B cell (primary cell): ENCODE results near the gene GFRAL. TPM values are rescaled to one million over a fixed set of nuclear protein-coding genes. Genes with fewer than 3 reads are reported as not detected.

ENCODE experiments used
- ATAC-seq: fragments of 200-7000 bp; cut with Tn5 transposase; one replicate; pipeline ENCODE4 v1.10.0; 2021; ENCODE audit warnings: low read depth, mild to moderate bottlenecking, moderate number of reproducible peaks, moderate library complexity
- CTCF ChIA-PET: fragments of 350-600 bp; sonication (Branson Sonifier 250); formaldehyde crosslinking; loops from one replicate; lab custom pipeline; 2021; ENCODE audit warnings: antibody characterized with exemption, inconsistent platforms; lab: Charles Lee
- POLR2A ChIA-PET: fragments of 350-600 bp; sonication (Branson Sonifier 250); formaldehyde crosslinking; loops from one replicate; lab custom pipeline; 2021; ENCODE audit warnings: antibody characterized with exemption; lab: Charles Lee
- DNase-seq: peaks from one replicate; pipeline ENCODE4 v3.0.0; 2013
- H2AFZ ChIP-seq: 2 replicates; pipeline ENCODE4 v1.6.1; 2012; ENCODE audit warnings: mild to moderate bottlenecking, low read depth, low read length; ENCODE audit not compliant: insufficient read depth, poor library complexity, severe bottlenecking
- H3K27ac ChIP-seq, 2 donors: 1 replicate in 1 of 2; 2 replicates in 1 of 2; pipeline ENCODE4 v1.5.1; 2012 to 2013; ENCODE audit warnings: low read length in 2 of 2, mild to moderate bottlenecking in 2 of 2, moderate library complexity in 1 of 2
- H3K27me3 ChIP-seq, 4 experiments: fragments of 200-600 bp in 1 of 4; sonication (generic) in 1 of 4; replicated peaks in 1 of 4; 1 replicate in 2 of 4; 2 replicates in 2 of 4; pipeline versions ENCODE4 v1.6.1 to v1.7.0; 2013 to 2016; ENCODE audit warnings: low read length in 3 of 4, mild to moderate bottlenecking in 2 of 4, mixed read lengths in 1 of 4, moderate library complexity in 1 of 4; ENCODE audit not compliant: insufficient read depth in 4 of 4, control insufficient read depth in 3 of 4; ENCODE audit errors: control extremely low read depth in 1 of 4
- H3K36me3 ChIP-seq, 2 experiments: replicated peaks in 1 of 2; 1 replicate in 1 of 2; 2 replicates in 1 of 2; pipeline versions ENCODE4 v1.6.1 to v1.7.1; 2013; ENCODE audit warnings: low read length in 1 of 2; ENCODE audit not compliant: insufficient read depth in 2 of 2, control insufficient read depth in 1 of 2; ENCODE audit errors: control extremely low read depth in 1 of 2, extremely low read depth in 1 of 2
- H3K4me1 ChIP-seq, 2 donors: fragments of 200-600 bp in 1 of 2; sonication (generic) in 1 of 2; 1 replicate in 1 of 2; 2 replicates in 1 of 2; pipeline versions ENCODE4 v1.5.1 to v1.6.1; 2013 to 2017; ENCODE audit warnings: low read length in 2 of 2; ENCODE audit not compliant: control insufficient read depth in 2 of 2, insufficient read depth in 2 of 2
- H3K4me2 ChIP-seq: replicated peaks from 2 replicates; pipeline ENCODE3; 2012; ENCODE audit warnings: mild to moderate bottlenecking, low read depth, low read length; ENCODE audit not compliant: poor library complexity, severe bottlenecking
- H3K4me3 ChIP-seq, 5 experiments: fragments of 200-600 bp in 1 of 5; sonication (generic) in 1 of 5; 1 replicate in 3 of 5; 2 replicates in 2 of 5; pipeline versions ENCODE4 v1.5.1 to v1.7.0; 2011 to 2016; ENCODE audit warnings: low read length in 4 of 5, mild to moderate bottlenecking in 4 of 5, low read depth in 2 of 5, control low read depth in 1 of 5, moderate library complexity in 1 of 5; ENCODE audit not compliant: insufficient read depth in 1 of 5; ENCODE audit errors: control extremely low read depth in 1 of 5, extremely low read depth in 1 of 5
- H3K79me2 ChIP-seq: fragments of 200-600 bp; sonication (generic); one replicate; pipeline ENCODE4 v1.6.0; 2016; ENCODE audit warnings: low read length; ENCODE audit not compliant: control insufficient read depth, insufficient read depth
- H3K9ac ChIP-seq: fragments of 200-600 bp; sonication (generic); 2 replicates; pipeline ENCODE4 v1.6.1; 2017; ENCODE audit warnings: mild to moderate bottlenecking, low read length, moderate library complexity
- H3K9me3 ChIP-seq, 3 donors: one replicate each; pipeline versions ENCODE4 v1.6.1 to v1.7.1; 2013; ENCODE audit warnings: low read length in 2 of 3; ENCODE audit not compliant: control insufficient read depth in 2 of 3, insufficient read depth in 1 of 3; ENCODE audit errors: control extremely low read depth in 1 of 3
- H4K20me1 ChIP-seq: 2 replicates; pipeline ENCODE4 v1.6.0; 2012; ENCODE audit warnings: mild to moderate bottlenecking, low read length; ENCODE audit not compliant: insufficient read depth, control insufficient read depth, poor library complexity, severe bottlenecking
- H3K27ac Mint-ChIP-seq: one replicate; pipeline ENCODE4 v1.8.0; 2021; ENCODE audit warnings: mixed read lengths
- H3K27me3 Mint-ChIP-seq: one replicate; pipeline ENCODE4 v1.8.0; 2021; ENCODE audit warnings: mixed read lengths
- H3K4me1 Mint-ChIP-seq: one replicate; pipeline ENCODE4 v1.8.0; 2021; ENCODE audit warnings: mixed read lengths
- H3K4me3 Mint-ChIP-seq: one replicate; pipeline ENCODE4 v1.8.0; 2021; ENCODE audit warnings: mixed read lengths
- H3K9me3 Mint-ChIP-seq: one replicate; pipeline ENCODE4 v1.8.0; 2022; ENCODE audit warnings: mixed read lengths; ENCODE audit not compliant: insufficient read depth
- EZH2 ChIP-seq: IDR thresholded peaks from 2 replicates; pipeline ENCODE4 v1.6.1; 2012; ENCODE audit warnings: borderline replicate concordance, low read depth, mild to moderate bottlenecking, moderate library complexity, low read length; ENCODE audit not compliant: insufficient read depth, poor library complexity, severe bottlenecking
- WGBS: methylation state at CpG from one replicate; pipeline ENCODE4 v1.1.5; 2013; ENCODE audit warnings: missing lambda C conversion rate; ENCODE audit not compliant: insufficient coverage; 5-methylcytosine and 5-hydroxymethylcytosine counted together
- intact Hi-C: fragments of 100-400 bp; cut with micrococcal nuclease; formaldehyde crosslinking; loops from one replicate; pipeline ENCODE4 v1.10.0; 2022
- polyA plus RNA-seq: library from polyadenylated mRNA; depleted of rRNA; stranded (reverse); fragments of >200 nt; gene quantifications from 2 replicates; pipeline ENCODE4 v1.2.3, GENCODE V29; 2012
- total RNA-seq, 2 donors: library from RNA; stranded (reverse); fragments of 120-200 nt in 1 of 2; gene quantifications; 1 replicate in 1 of 2; 2 replicates in 1 of 2; pipeline versions ENCODE4 v1.2.3 to v1.2.4, GENCODE V29; 2013 to 2022
- TF ChIP-seq, protein P1 (sequence below): fragments of 200-600 bp; IDR thresholded peaks from one replicate; pipeline ENCODE4 v1.8.0; 2022; ENCODE audit warnings: antibody characterized with exemption, mild to moderate bottlenecking

GFRAL gene
- total and polyA plus RNA-seq, 2 donors (not counting 1 experiment from before 2014, with no cell fraction given) = not detected

DNA sequence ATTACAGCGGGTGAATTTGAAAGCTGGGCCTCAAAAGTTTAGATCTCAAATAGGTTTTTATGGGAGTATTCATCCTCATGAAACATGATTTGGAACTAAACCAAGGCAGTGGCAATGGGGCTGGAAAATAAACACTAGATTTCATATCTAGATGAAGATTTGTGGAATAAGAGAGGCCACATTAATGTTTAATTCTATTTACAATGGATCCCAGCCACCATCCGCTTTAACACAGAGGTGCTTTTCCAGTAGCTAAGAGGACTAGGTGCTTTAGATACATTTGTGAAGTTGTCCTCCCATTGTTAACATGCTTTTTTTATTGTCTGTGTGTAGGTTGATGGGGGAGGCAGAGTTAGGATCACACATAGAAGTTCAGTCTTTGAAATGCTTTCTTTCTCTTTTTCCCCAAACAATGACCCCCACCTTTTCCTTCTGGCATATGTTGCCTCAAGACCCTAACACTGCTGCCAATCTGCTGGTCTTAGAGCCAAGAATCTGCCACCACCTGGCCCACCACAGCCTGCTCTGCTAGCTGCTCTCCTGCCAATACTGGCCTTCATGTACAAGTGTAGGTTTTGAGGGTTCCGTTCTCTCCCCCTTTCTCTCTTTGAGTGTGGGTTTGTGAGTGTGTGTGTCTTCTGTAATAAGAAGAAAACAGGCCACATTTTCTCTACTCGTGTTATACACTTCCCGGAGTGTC, 27.8 kb upstream of the GFRAL start:
- no CpG with 5 or more reads among the region's 5 CpGs for WGBS
- Histone ChIP-seq H3K4me1 (no peaks in the 10 kb centered on the region), H3K27ac (no peak overlapping the region), H3K36me3 (no peaks in the 10 kb centered on the region), H3K79me2 (no peaks in the 10 kb centered on the region), H3K4me2 (no peak overlapping the region), H3K9ac (no peak overlapping the region), H2AFZ (no peak overlapping the region), H3K4me3 (no peak overlapping the region), H4K20me1 (no peaks in the 10 kb centered on the region), H3K27me3 (no peaks in the 10 kb centered on the region), H3K9me3 (peaks cover 0 to 3% (median 0%) of the 10 kb centered on the region in 3 donors)
- no peak overlapping the region for H3K27ac Mint-ChIP-seq
- ChIA-PET POLR2A (no interaction called here), CTCF (no interaction called here)
- TF ChIP-seq EZH2 = no peak
- TF ChIP-seq, protein P1, sequence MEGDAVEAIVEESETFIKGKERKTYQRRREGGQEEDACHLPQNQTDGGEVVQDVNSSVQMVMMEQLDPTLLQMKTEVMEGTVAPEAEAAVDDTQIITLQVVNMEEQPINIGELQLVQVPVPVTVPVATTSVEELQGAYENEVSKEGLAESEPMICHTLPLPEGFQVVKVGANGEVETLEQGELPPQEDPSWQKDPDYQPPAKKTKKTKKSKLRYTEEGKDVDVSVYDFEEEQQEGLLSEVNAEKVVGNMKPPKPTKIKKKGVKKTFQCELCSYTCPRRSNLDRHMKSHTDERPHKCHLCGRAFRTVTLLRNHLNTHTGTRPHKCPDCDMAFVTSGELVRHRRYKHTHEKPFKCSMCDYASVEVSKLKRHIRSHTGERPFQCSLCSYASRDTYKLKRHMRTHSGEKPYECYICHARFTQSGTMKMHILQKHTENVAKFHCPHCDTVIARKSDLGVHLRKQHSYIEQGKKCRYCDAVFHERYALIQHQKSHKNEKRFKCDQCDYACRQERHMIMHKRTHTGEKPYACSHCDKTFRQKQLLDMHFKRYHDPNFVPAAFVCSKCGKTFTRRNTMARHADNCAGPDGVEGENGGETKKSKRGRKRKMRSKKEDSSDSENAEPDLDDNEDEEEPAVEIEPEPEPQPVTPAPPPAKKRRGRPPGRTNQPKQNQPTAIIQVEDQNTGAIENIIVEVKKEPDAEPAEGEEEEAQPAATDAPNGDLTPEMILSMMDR = no peak
- intact Hi-C loops = no loop called here
- no peaks in the 10 kb centered on the region for H3K9me3 Mint-ChIP-seq
- H3K27me3 Mint-ChIP-seq = no peaks in the 10 kb centered on the region
- ATAC-seq (no peak), DNase-seq (no peak)
- no peaks in the 10 kb centered on the region for H3K4me1 Mint-ChIP-seq
- H3K4me3 Mint-ChIP-seq = no peak overlapping the region

DNA sequence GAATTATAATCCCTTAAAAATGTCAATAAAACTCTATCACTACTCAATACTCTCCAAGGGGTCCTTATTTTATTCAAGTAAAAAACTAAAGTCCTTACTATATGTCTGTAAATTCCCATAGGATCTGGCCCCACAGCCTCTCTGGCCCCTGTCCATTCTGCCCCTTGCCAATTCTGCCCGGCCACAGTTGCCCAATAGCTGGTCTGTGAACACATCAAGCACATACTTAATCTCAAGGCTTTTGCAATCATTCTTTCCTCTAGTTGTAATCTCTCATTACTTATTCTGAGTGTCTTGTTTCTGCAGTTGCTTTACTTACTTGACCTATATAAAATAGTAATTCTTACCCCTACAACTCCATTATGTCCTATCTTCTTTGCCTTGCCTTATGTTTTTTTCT, 22.5 kb upstream of the GFRAL start:
- ChIA-PET POLR2A (no interaction called here), CTCF (no interaction called here)
- TF ChIP-seq, protein P1 = no peak
- no peak for TF ChIP-seq EZH2
- ATAC-seq (no peak), DNase-seq (no peak)
- Mint-ChIP-seq H3K4me3 (no peak overlapping the region), H3K27ac (no peak overlapping the region), H3K4me1 (no peaks in the 10 kb centered on the region), H3K27me3 (no peaks in the 10 kb centered on the region), H3K9me3 (no peaks in the 10 kb centered on the region)
- H3K9me3 ChIP-seq = peaks cover 0 to 3% (median 0%) of the 10 kb centered on the region in 3 donors
- no peaks in the 10 kb centered on the region for H3K27me3 ChIP-seq
- H3K36me3 ChIP-seq = no peaks in the 10 kb centered on the region
- no peak overlapping the region for H3K4me3 ChIP-seq
- no peak overlapping the region for H3K9ac ChIP-seq
- intact Hi-C loops = no loop called here
- WGBS = 80% methylated on average over 1 of the region's 1 CpG
- H2AFZ ChIP-seq = no peak overlapping the region
- H3K4me2 ChIP-seq = no peak overlapping the region
- no peak overlapping the region for H3K27ac ChIP-seq
- H3K4me1 ChIP-seq = no peaks in the 10 kb centered on the region
- H3K79me2 ChIP-seq = no peaks in the 10 kb centered on the region
- no peaks in the 10 kb centered on the region for H4K20me1 ChIP-seq
